RWPE2 (cell line): ENCODE results near the gene DISP2.

Source experiments
- ATAC-seq: fragments of 200-7000 bp; cut with Tn5 transposase; 3 replicates; pipeline ENCODE4 v1.9.1; 2021; ENCODE audit warnings: low read depth
- DNase-seq: peaks from one replicate; pipeline ENCODE4 v3.0.0-alpha.2; 2020; ENCODE audit warnings: low spot score
- H3K27ac ChIP-seq: fragments of 450-650 bp; 2 replicates; pipeline ENCODE4 v1.5.1; 2017; ENCODE audit warnings: mild to moderate bottlenecking; ENCODE audit not compliant: poor library complexity, severe bottlenecking
- H3K27me3 ChIP-seq: fragments of 250-450 bp; sonication (Bioruptor Pico); 2 replicates; pipeline ENCODE4 v1.5.1; 2021; ENCODE audit warnings: mild to moderate bottlenecking, moderate library complexity; ENCODE audit not compliant: insufficient read depth, poor library complexity, severe bottlenecking
- H3K36me3 ChIP-seq: fragments of 250-450 bp; sonication (Bioruptor Pico); 2 replicates; pipeline ENCODE4 v1.5.1; 2020; ENCODE audit warnings: low read depth, mild to moderate bottlenecking, moderate library complexity
- H3K4me1 ChIP-seq: fragments of 250-450 bp; sonication (Bioruptor Pico); 2 replicates; pipeline ENCODE4 v1.5.1; 2021; ENCODE audit warnings: mild to moderate bottlenecking, moderate library complexity; ENCODE audit not compliant: insufficient read depth, poor library complexity, severe bottlenecking
- H3K4me3 ChIP-seq: fragments of 250-450 bp; sonication (Bioruptor Pico); 2 replicates; pipeline ENCODE4 v1.5.1; 2021; ENCODE audit warnings: mild to moderate bottlenecking, moderate library complexity; ENCODE audit not compliant: severe bottlenecking
- H3K9me3 ChIP-seq: fragments of 250-450 bp; sonication (Bioruptor Pico); 2 replicates; pipeline ENCODE4 v1.5.1; 2021; ENCODE audit warnings: mild to moderate bottlenecking, moderate library complexity; ENCODE audit not compliant: severe bottlenecking
- TF ChIP-seq, protein P1 (sequence below): fragments of 450-650 bp; IDR thresholded peaks from one replicate; pipeline ENCODE4 v1.5.1; 2017; ENCODE audit warnings: mild to moderate bottlenecking, moderate library complexity; ENCODE audit not compliant: poor library complexity, severe bottlenecking

Gene DISP2

DNA sequence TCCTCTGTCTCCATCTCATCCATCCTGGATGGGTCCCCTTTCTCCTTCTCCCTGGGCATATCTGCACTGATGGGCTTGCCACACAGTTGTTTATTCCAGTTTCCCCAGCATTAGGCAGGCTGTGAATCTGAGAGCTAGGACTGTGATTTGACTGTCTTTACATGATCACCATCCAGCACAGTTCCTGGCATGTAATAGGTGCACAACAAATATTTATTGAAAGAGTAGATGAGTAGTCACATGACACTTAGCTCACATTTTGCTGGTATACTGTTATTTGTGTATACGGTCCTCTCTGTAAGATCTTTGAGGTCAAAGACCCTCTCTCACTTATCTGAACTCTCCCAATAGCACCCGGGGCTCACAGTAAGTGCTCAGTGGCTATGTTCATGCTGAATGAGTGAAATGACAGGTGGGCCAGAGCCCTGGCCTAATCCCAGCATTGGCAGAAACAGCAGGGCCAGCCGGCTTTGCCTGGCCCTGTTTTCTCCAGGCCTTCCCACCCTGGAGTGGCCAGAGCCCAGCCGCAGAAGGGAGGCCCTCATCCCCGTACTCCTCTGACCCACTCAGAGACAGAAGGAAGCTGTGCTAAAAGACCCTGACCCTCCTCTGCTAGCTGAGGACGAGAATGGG is 66.6 kb downstream of the DISP2 start:
- ATAC-seq = no peak
- TF ChIP-seq, protein P1, sequence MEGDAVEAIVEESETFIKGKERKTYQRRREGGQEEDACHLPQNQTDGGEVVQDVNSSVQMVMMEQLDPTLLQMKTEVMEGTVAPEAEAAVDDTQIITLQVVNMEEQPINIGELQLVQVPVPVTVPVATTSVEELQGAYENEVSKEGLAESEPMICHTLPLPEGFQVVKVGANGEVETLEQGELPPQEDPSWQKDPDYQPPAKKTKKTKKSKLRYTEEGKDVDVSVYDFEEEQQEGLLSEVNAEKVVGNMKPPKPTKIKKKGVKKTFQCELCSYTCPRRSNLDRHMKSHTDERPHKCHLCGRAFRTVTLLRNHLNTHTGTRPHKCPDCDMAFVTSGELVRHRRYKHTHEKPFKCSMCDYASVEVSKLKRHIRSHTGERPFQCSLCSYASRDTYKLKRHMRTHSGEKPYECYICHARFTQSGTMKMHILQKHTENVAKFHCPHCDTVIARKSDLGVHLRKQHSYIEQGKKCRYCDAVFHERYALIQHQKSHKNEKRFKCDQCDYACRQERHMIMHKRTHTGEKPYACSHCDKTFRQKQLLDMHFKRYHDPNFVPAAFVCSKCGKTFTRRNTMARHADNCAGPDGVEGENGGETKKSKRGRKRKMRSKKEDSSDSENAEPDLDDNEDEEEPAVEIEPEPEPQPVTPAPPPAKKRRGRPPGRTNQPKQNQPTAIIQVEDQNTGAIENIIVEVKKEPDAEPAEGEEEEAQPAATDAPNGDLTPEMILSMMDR = no peak

DNA sequence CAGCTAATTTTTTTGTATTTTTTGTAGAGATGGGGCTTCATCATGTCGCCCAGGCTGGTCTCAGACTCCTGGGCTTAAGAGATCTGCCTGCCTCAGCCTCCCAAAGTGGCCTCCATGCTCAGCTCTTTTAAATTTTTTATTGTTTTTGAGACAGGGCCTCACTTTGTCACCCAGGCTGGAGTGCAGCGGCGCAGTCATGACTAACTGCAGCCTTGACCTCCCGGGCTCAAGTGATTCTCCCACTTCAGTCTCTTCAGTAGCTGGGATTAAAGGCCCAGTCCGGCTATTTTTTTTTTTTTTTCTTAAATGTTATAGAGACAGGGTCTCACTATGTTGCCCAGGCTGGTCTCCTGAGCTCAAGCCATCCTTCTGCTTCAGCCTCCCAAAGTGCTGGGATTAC is 67.7 kb downstream of the DISP2 start:
- Histone ChIP-seq H3K27me3 (no peaks in the 10 kb centered on the region), H3K9me3 (no peaks in the 10 kb centered on the region), H3K27ac (no peak overlapping the region), H3K4me1 (peaks cover 12% of the 10 kb centered on the region), H3K36me3 (no peaks in the 10 kb centered on the region), H3K4me3 (no peak overlapping the region)
- DNase-seq (no peak), ATAC-seq (no peak)
- TF ChIP-seq, protein P1 = no peak

More for the DNA sequence above, 66.6 kb downstream of the DISP2 start:
- no peak overlapping the region for H3K27ac ChIP-seq
- H3K9me3 ChIP-seq = no peaks in the 10 kb centered on the region
- no peak for DNase-seq
- no peaks in the 10 kb centered on the region for H3K27me3 ChIP-seq
- peaks cover 15% of the 10 kb centered on the region for H3K4me1 ChIP-seq
- peaks cover under 1% of the 10 kb centered on the region; the same call in 1 of the 2 replicates for H3K36me3 ChIP-seq
- H3K4me3 ChIP-seq = no peak overlapping the region

DNA sequence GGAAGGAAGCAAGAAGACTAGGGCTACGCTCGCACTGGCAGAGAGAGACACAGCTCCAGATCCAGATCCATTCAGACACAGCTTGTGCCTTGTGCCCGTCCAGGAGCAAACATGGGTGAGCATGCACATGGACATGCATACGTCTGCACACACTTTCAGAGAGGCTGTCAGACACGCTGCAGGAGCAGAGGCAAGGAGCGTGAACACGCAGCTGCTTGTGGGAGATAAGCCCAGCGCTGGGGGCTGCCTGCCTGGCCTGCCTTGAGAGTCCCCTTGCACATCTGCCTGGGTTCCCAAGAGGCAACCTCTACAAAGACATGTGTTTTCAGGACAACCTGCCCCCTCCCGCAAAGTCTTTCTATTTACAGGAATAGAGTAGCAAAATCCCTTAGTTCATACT is 69.2 kb downstream of the DISP2 start:
- Histone ChIP-seq H3K4me3 (no peak overlapping the region), H3K36me3 (no peaks in the 10 kb centered on the region), H3K9me3 (no peaks in the 10 kb centered on the region), H3K27ac (no peak overlapping the region), H3K27me3 (no peaks in the 10 kb centered on the region), H3K4me1 (no peaks in the 10 kb centered on the region)
- ATAC-seq (no peak), DNase-seq (no peak)
- TF ChIP-seq, protein P1 = no peak

DNA sequence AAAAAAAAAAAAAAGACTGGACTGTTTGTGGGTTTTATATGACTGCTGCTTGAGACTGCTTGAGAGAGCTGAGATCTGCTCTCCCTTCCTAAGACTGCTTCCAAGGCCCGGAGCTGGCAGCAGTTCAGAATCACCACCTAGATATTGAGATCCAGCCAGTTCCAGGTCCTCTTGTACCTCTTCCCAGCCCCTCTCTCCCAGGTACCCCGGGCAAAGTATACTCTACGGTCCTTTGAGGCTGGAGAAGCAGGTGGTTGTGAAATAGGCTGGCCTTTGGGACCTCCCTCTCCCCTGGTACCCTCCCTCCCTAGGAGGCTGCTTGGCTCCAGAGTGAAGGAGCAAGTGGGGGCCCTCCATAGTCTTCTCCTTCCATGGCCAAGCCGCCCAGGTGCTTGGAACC is 70.2 kb downstream of the DISP2 start:
- TF ChIP-seq, protein P1 = no peak
- no peaks in the 10 kb centered on the region for H3K4me1 ChIP-seq
- ATAC-seq = no peak
- H3K36me3 ChIP-seq = no peaks in the 10 kb centered on the region
- no peaks in the 10 kb centered on the region for H3K27me3 ChIP-seq
- H3K9me3 ChIP-seq = no peaks in the 10 kb centered on the region
- H3K4me3 ChIP-seq = no peak overlapping the region
- no peak overlapping the region for H3K27ac ChIP-seq
- no peak for DNase-seq
